Measurements from ENCODE around the gene ZC3H12D. TPM values are rescaled to one million over a fixed set of nuclear protein-coding genes. Genes with fewer than 3 reads are reported as not detected.

Gene ZC3H12D
- total RNA-seq, 1 donor from 2014 or later = 0.25 TPM

DNA sequence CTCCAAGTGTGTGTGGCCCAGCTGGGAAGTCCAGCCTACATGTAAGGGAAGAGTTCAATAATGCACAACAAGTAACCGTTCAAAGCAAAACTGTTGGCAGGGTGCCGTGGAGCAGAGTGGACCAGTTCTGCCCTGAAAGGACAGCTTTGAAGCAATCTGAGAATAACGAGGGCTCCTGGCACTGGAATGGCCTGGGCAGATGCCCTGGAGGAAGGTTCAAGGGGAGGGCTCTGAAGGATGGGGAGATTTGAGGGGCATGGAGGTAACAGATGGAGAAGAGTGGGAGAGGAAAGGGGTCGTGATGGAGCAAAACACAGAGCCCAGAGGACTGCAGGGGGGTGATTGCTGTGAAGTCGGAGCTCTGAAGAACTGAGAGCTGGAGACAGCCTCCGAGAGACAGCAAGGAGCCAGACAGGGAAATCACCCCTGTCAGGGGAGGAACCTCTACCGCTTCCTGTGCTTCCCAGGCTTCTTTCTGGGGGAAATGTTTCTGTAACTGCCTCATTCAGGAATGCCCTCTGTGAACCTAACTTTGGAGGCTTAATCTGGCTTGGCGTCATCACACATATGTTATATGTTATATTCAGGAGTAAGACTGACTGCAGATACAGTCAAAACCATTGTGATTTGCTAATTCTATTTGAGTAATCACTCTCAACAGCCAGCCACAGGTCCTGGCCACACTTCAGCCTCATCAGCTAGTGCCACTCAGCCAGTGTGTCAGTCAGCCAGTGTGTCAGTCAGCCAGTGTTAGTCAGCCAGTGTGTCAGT lies 41.2 kb downstream of the ZC3H12D start:
- Mint-ChIP-seq H3K27me3 (ENCODE audit: low read depth) (no peaks in the 10 kb centered on the region), H3K9me3 (ENCODE audit: low read depth) (no peaks in the 10 kb centered on the region), H3K4me1 (ENCODE audit: low read depth) (peaks cover 15% of the 10 kb centered on the region), H3K27ac (ENCODE audit: unreplicated experiment) (no peak overlapping the region), H3K4me3 (ENCODE audit: unreplicated experiment) (no peak overlapping the region), H3K36me3 (ENCODE audit: low read depth) (no peaks in the 10 kb centered on the region)
- TF ChIP-seq, protein P1, sequence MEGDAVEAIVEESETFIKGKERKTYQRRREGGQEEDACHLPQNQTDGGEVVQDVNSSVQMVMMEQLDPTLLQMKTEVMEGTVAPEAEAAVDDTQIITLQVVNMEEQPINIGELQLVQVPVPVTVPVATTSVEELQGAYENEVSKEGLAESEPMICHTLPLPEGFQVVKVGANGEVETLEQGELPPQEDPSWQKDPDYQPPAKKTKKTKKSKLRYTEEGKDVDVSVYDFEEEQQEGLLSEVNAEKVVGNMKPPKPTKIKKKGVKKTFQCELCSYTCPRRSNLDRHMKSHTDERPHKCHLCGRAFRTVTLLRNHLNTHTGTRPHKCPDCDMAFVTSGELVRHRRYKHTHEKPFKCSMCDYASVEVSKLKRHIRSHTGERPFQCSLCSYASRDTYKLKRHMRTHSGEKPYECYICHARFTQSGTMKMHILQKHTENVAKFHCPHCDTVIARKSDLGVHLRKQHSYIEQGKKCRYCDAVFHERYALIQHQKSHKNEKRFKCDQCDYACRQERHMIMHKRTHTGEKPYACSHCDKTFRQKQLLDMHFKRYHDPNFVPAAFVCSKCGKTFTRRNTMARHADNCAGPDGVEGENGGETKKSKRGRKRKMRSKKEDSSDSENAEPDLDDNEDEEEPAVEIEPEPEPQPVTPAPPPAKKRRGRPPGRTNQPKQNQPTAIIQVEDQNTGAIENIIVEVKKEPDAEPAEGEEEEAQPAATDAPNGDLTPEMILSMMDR (IDR thresholded peaks at IDR 0.05) = no peak
- no peak for DNase-seq (ENCODE audit: low spot score)

DNA sequence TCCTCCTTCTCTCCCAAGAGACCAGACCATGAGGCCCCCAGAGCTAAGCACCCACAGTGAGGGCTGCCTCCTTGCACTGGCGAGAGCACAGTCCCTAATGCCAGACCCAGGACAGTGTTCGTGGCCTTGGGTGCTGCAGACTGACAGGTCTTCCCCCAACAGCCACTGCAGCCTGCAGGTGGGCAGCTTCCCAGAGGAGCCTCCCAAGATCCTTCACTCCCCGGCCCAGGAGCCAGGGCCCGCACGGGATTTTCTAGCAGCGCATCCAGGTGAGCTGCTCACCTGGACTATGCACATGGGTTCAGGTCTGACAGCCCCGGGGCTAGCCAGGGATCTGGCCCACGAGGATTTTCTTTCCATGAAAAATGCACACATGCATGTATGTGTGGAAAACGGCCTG lies 43.1 kb downstream of the ZC3H12D start:
- TF ChIP-seq, protein P1 (IDR thresholded peaks at IDR 0.05) = no peak
- Mint-ChIP-seq H3K27me3 (ENCODE audit: low read depth) (no peaks in the 10 kb centered on the region), H3K36me3 (ENCODE audit: low read depth) (no peaks in the 10 kb centered on the region), H3K27ac (ENCODE audit: unreplicated experiment) (no peak overlapping the region), H3K4me1 (ENCODE audit: low read depth) (peaks cover 15% of the 10 kb centered on the region), H3K9me3 (ENCODE audit: low read depth) (no peaks in the 10 kb centered on the region), H3K4me3 (ENCODE audit: unreplicated experiment) (no peak overlapping the region)
- DNase-seq (ENCODE audit: low spot score) = no peak

DNA sequence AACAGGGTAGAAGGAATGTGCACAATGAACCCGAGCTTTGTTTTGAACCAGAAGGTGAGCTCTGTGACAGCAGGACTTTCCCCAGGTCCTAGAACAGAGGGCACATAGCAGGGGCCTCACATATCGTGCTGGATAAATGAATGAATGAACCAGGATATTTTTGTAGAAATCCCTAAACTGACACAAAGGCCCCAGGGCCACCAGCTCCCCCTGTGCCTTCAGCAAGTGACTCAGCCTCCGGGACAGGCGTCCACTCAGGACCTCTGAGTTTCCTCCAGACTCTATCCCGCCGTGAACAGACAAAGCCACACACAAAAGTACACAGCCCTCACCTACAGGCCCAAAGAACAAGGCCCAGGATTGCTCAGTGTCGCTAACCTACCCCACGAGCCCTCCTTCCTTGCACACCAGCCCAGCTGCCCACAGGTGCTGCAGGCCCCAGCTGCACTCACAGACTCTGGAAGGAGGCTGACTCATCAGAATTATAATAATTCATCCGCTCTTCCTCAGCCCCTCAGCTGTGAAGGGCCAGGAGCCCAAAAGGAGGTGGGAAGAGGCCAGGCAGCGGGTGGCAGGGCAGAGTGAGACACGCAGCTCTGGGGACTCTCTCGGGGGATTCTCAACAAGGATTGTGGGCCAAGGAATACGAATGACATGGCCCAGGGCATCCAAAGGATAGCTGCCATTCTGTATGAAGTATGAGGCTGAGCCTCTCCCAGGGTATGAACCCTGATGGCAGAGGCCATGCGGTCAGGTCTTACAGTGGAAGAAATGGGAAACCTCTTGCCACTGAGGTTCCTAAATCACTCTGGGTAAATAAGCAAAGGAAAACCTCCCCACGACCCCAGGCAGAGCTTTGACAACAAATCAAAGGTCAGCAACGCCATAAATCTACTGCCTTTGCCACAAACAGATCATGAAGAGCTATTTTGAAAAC lies 43.8 kb downstream of the ZC3H12D start:
- H3K27ac Mint-ChIP-seq (ENCODE audit: unreplicated experiment) = no peak overlapping the region
- H3K9me3 Mint-ChIP-seq (ENCODE audit: low read depth) = no peaks in the 10 kb centered on the region
- DNase-seq (ENCODE audit: low spot score) = no peak
- no peak overlapping the region for H3K4me3 Mint-ChIP-seq (ENCODE audit: unreplicated experiment)
- H3K36me3 Mint-ChIP-seq (ENCODE audit: low read depth) = no peaks in the 10 kb centered on the region
- peaks cover 15% of the 10 kb centered on the region for H3K4me1 Mint-ChIP-seq (ENCODE audit: low read depth)
- TF ChIP-seq, protein P1 (IDR thresholded peaks at IDR 0.05) = no peak
- H3K27me3 Mint-ChIP-seq (ENCODE audit: low read depth) = no peaks in the 10 kb centered on the region

DNA sequence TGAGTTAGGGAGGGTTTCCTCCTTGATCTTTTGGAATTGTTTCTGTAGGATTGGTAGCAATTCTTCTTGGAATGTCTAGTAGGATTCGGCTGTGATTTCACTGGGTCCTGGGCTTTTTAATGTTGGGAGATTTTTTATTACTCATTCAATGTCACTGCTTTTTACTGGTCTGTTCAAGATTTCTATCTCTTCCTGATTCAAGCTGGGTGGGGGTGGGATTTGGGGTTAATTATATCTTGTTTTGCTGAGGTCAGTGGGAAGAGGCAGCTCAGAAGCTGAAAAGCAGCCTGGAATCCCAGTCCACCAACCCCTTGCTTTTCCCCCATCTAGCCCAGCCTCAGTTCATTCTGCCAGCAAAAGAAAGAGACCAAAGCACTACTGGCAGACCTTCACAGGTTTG lies 45.2 kb downstream of the ZC3H12D start:
- H3K9me3 Mint-ChIP-seq (ENCODE audit: low read depth) = no peaks in the 10 kb centered on the region
- DNase-seq (ENCODE audit: low spot score) = no peak
- no peaks in the 10 kb centered on the region for H3K36me3 Mint-ChIP-seq (ENCODE audit: low read depth)
- H3K27me3 Mint-ChIP-seq (ENCODE audit: low read depth) = no peaks in the 10 kb centered on the region
- no peak overlapping the region for H3K27ac Mint-ChIP-seq (ENCODE audit: unreplicated experiment)
- TF ChIP-seq, protein P1 (IDR thresholded peaks at IDR 0.05) = no peak
- H3K4me1 Mint-ChIP-seq (ENCODE audit: low read depth) = peaks cover 15% of the 10 kb centered on the region
- H3K4me3 Mint-ChIP-seq (ENCODE audit: unreplicated experiment) = no peak overlapping the region

DNA sequence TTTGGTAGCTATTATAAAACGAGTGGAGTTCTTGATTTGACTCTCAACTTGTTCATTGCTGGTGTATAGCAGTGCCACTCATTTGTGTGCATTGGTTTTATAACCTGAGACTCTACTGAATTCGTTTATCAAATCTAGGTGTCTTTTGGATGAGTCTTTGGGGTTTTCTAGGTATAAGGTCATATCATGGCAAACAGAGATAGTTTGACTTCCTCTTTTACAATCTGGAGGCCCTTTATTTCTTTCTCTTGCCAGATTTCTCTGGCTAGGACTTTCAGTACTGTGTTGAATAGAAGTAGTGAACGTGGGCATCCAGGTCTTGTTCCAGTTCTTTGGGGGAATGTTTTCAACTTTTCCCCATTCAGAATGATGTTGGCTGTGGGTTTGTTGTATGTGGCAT lies 46.0 kb downstream of the ZC3H12D start:
- Mint-ChIP-seq H3K4me1 (ENCODE audit: low read depth) (peaks cover 14% of the 10 kb centered on the region), H3K36me3 (ENCODE audit: low read depth) (no peaks in the 10 kb centered on the region), H3K27ac (ENCODE audit: unreplicated experiment) (no peak overlapping the region), H3K9me3 (ENCODE audit: low read depth) (no peaks in the 10 kb centered on the region), H3K4me3 (ENCODE audit: unreplicated experiment) (no peak overlapping the region), H3K27me3 (ENCODE audit: low read depth) (no peaks in the 10 kb centered on the region)
- DNase-seq (ENCODE audit: low spot score) = no peak
- TF ChIP-seq, protein P1 (IDR thresholded peaks at IDR 0.05) = no peak

Data from chondrocyte (in vitro differentiated cells).